Stimulated activated CD8-positive, alpha-beta memory T cell treated with anti-CD3 and anti-CD28 coated beads, Interleukin-15, amount 100 ng/mL, for 24 hours (primary cell): ENCODE results near the gene SYNGR2.
A peak's percentile ranks its signal among the peaks of the same experiment; 100 is the strongest.
"Not testable (repeated sequence)": the region's sequence is repeated elsewhere in the genome, so short reads cannot be mapped to it uniquely, and the experiment has no call there.

Experiments
- DNase-seq: peaks from one replicate; pipeline ENCODE4 v3.0.0-alpha.2; 2020; ENCODE audit warnings: low read depth

Gene SYNGR2

DNA sequence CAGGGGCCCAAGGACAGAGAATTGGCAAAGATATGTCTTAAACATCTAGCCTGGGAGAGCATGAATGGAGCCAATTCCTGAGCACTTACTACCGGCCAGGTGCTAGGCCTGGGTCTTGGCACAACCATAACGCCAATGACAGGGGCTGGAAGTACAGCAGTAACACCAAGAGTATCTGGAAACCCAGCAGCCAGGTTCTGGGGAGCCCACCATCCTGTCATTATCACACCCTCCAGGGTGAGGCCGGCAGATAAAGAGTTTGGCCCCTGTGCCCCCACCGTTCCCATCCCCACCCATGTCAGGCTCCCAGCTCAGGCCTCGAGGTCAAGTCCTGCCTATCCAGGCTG, 38.3 kb upstream of the SYNGR2 start:
- no peak for DNase-seq

GRCh38 chr17:78130437-78131101, 37.8 kb upstream of the SYNGR2 start, which contains the start of gene TMC8:
Gene TMC8 (plus strand): TSS chr17:78130771. CDS start chr17:78131589, 818 bp downstream.
- DNase-seq = no peak

GRCh38 chr17:78131172-78132083, 37.0 kb upstream of the SYNGR2 start:
- no peak for DNase-seq

DNA sequence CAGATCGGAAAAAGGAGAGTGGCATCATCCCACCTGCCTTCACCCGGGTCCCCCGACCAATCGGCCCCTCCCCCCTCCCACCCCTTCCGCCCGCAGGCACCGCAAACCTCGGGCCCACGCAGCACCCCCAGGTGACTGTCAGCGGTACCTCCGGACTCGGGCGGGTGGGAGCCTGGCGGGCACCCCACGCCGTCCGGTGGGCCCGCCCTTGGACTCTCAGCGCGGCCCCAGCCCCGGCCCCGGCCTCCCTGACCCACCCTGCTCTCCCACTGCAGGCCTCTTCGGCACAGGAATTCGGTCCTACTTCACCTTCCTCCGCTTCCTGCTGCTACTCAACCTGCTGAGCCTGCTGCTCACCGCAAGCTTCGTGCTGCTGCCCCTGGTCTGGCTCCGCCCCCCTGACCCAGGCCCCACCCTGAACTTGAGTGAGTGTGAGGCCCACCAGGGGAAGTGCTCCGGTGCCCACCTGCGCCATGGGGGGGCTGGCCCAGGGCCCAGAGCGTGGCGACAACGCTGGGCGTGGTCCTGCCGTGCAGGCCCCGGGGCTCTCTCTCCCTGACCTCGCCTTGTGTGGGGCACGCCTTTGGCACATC, 36.2 kb upstream of the SYNGR2 start:
- DNase-seq = no peak

DNA sequence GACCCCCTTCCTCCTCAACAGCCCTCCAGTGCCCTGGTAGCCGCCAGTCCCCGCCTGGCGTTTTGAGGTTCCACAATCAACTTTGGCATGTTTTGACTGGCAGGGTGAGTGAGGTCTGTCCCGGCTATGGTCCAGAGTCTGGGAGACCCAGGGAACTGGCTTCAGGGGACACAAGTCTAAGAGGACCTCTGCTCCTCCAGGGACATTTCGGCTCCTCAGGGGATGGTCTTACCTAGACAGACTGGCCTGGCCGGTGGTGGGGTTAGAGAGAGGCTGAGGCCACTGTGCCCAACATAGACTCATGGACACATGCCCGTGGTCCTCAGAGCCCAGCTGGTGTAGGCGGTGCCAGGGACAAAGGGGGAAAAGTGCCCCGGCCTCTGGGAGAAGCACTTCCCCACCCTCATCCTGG, 35.6 kb upstream of the SYNGR2 start:
- no peak for DNase-seq

- DNase-seq = no peak
Measured at GRCh38 chr17:78133179-78133951, 35.0 kb upstream of the SYNGR2 start.

DNA sequence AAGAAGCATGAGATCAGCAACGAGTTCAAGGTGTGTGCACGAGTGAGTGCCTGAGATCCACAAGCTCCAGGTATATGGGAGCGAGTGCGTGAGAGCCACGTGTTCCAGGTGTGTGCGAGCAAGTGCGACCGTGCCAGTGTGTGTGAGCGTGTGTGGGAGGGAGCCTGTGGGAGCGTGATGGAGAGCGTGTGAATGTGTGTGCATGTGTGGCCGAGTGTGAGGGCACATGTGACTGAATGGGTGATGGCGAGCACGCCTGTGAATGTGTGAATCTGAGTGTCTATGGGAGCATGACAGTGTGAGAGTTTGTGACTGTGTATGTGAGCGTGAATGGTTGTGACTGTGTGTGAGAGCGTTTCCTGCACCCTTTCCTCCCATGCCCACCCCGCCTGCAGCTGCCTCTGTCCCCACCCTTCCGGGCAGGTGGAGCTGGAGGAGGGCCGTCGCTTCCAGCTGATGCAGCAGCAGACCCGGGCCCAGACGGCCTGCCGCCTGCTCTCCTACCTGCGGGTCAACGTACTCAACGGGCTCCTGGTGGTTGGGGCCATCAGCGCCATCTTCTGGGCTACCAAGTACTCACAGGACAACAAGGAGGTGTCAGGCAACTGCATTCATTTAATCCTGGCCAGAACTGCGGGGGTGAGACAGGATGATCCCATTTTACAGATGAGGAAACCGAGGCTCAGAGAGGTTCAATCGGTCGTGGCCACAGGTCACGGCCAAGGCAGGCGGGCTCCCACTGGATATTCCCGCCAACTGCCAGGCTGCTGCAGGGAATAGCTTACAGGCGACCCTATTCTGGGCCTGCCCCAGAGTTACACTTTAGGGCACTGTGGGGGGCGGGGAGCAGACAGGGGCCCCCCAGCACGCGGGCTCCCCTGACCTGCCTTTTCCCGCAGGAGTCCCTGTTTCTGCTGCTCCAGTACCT, 34.1 kb upstream of the SYNGR2 start:
- no peak for DNase-seq

GRCh38 chr17:78134899-78135385, 33.4 kb upstream of the SYNGR2 start:
- no peak for DNase-seq

DNA sequence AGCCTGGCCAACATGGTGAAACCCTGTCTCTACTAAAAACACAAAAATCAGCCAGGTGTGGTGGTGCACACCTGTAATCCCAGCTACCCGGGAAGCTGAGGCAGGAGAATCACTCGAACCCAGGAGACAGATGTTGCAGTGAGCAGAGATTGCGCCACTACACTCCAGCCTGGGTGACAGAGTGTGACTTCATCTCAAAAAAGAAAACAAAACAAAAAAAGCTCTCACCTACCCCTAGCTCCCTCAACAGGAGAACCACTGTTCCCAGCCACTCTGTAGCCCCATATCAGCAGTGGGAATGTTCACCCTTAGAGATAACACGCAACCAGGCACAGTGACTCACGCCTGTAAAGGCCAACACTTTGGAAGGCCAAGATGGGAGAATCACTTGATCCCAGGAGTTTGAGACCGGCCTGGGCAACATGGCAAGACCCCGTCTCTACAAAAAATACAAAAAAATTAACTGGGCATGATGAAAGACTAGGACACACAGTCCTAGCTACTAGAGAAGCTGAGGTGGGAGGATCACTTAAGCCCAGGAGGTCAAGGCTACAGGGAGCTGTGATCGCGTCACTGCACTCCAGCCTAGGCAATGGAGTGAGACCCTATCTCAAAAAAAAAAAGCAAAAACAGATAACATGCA, 32.4 kb upstream of the SYNGR2 start:
- DNase-seq = no peak

- DNase-seq = no peak
Measured at GRCh38 chr17:78137392-78138203, 30.8 kb upstream of the SYNGR2 start.

GRCh38 chr17:78138204-78139060, 29.9 kb upstream of the SYNGR2 start:
- no peak for DNase-seq

GRCh38 chr17:78139861-78140168, 28.6 kb upstream of the SYNGR2 start:
- DNase-seq = not testable (repeated sequence)

- DNase-seq = peak; percentile 85
Measured at GRCh38 chr17:78140169-78141051, 28.0 kb upstream of the SYNGR2 start.

DNA sequence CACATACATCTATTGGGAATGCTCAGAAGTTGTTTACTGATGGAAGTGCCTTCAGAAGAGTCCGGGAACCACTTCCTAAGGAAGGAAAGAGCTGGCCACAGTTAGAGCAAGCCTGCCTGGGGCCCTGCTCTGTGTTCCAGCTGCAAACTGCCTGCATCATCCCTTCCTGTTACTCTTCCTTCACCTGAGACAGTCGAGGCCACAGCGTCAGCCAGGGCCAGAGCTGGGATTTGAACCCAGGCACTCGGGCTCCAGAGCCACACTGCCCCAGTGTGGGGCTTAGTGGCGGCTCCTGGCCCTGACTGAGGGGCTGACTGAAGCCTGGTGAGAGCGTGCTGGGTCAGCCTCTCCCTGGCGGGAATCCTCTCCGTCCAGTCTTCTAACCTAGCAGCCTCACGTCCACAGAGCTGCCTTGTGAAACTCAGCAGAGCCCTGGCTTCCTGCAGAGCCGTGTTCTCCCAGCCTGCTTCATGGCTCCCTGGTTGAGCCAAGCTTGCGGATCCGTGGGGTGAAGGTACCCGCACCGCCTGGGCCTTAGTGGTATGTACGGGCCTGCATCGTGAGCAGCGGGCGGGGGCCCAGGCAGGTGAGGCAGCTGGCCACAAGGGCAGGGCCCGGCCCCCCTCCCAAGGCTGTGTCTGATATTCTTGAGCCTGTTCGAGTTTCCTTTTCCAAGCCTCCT, 26.8 kb upstream of the SYNGR2 start:
- DNase-seq = no peak

DNA sequence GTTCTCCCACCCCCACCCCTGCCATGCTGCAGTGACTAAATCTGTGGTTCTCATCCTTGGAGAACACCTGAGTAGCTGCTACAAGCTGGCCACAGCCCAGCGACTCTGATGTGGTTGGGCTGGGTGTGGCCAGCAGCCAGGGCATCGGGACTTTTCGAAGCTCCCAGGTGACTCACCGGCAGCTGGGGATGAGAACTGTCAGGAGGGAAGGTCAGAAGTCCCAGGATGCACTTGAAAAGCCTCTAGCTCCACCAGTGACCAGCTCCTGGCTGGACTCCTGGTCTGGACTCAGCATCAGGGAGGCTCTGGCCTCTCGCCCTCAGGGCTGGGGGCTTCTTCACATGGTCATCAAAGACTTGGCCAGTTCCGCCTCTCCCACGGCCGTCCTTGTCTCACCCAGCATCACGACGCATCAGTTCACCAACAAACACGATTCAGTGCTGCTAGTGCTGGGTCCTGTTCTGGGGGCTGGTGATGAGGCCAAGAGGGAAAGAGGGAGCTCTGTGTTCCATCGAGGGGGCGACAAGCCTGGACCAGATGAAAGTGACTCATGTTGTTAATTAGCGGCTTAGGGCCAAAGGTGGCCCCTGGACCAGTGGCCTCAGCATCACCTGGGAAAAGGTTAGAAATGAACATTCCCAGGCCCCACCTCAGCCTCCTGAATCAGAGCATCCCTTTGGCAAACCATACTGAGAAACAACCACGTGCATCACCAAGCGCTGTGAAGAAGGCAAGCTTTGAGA, 26.1 kb upstream of the SYNGR2 start:
- DNase-seq = no peak
